ENCODE measurements around the gene GAGE13.
"Not testable (repeated sequence)": the region's sequence is repeated elsewhere in the genome, so short reads cannot be mapped to it uniquely, and the experiment has no call there.

GAGE13 gene

DNA sequence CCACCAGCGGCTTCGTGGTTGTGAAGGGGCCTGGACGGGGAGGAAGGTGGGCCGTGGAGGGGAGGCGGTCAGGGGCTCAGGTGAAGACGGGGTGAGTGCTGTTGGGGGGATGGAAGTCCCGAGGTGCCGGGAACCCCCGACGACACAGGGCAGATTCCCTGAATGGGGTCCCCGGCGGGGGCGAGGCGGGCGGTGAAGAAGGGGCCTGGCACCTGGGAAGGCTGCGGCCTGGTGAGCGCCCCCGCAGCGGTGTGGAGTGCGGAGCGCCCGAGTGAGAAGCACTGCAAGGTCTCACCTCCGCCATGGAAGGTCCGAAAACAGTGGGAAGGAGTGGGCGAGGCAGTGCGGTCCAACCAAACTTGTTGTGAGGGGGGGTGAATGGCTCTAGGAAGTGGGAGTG, 459 bp downstream of the GAGE13 start:
- not testable (repeated sequence) for FAIRE-seq

GRCh38 chrX:49341449-49341848, 10.1 kb downstream of the GAGE13 start:
- not testable (repeated sequence) for FAIRE-seq

DNA sequence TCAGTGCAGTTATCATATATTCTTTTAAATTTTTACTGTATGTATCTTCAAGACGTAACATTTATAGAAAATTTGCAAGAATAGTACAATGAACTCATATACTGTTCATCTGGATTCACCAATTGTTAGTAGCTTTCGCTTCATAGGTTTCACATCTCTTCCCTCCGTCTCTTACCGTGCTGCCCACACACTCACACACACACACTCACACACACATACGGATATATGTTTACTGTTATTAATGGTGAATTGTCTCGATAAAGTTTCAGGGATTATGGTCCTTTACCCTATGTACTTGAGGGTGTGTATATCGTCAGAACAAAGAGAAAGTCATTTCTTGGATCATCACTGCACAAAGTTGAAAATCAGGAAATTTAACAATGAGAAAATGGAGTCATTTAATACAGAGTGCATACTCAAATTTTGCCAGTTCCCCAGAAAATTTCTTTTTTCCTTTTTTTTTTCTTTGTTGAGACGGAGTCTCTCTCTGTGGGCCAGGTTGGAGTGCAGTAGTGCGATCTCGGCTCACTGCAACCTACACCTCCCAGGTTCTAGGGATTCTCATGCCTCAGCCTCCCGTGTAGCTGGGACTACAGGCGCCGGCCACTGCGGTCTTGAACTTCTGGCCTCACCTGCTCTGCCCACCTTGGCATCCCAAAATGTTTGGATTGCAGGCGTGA, 13.3 kb downstream of the GAGE13 start:
- FAIRE-seq, result not testable (repeated sequence)

GRCh38 chrX:49345402-49345801, 14.0 kb downstream of the GAGE13 start:
- not testable (repeated sequence) for FAIRE-seq

GRCh38 chrX:49346150-49346549, 14.8 kb downstream of the GAGE13 start:
- FAIRE-seq, result not testable (repeated sequence)
